GM12873 (cell line): ENCODE measurements around the gene CSF2.

Experiments used
- CTCF ChIP-seq: IDR thresholded peaks from 2 replicates; pipeline ENCODE4 v1.5.1; 2012; ENCODE audit warnings: low read depth, mild to moderate bottlenecking, moderate library complexity, low read length, control low read depth; ENCODE audit not compliant: insufficient read depth; ENCODE audit errors: missing control alignments

Gene CSF2

GRCh38 chr5:132070460-132071337, 2.9 kb upstream of the CSF2 start:
- no peak for TF ChIP-seq CTCF

GRCh38 chr5:132071338-132071707, 2.3 kb upstream of the CSF2 start:
- TF ChIP-seq CTCF: no peak

GRCh38 chr5:132072070-132072469, 1.5 kb upstream of the CSF2 start:
- TF ChIP-seq CTCF: no peak

- TF ChIP-seq CTCF: no peak
Measured at GRCh38 chr5:132072528-132072927, 1.1 kb upstream of the CSF2 start.

GRCh38 chr5:132074091-132074771, 642 bp downstream of the CSF2 start:
- TF ChIP-seq CTCF: no peak

GRCh38 chr5:132074772-132075718, 1.5 kb downstream of the CSF2 start:
- no peak for TF ChIP-seq CTCF
